Measurements from ENCODE around the gene TMPRSS3.

Gene TMPRSS3

GRCh38 chr21:42406201-42406621, 10.4 kb upstream of the TMPRSS3 start:
- no peaks in the 10 kb centered on the region for H3K79me2 ChIP-seq (ENCODE audit: insufficient read depth, low read length)
- H3K9ac ChIP-seq (ENCODE audit: low read length): no peak overlapping the region
- no peaks in the 10 kb centered on the region for H3K36me3 ChIP-seq (ENCODE audit: low read length)
- H3K9me2 ChIP-seq (replicated peaks; ENCODE audit: insufficient read depth, low read length): no peaks in the 10 kb centered on the region
- no peaks in the 10 kb centered on the region for H3F3A ChIP-seq (ENCODE audit: insufficient read depth)
- TF ChIP-seq CTCF (IDR thresholded peaks at IDR 0.05; ENCODE audit: insufficient read depth, low read length, poor library complexity, severe bottlenecking) (no peak), EZH2phosphoT487 (conservative IDR thresholded peaks at IDR 0.05; ENCODE audit: low read length) (no peak)
- H3K27ac ChIP-seq (ENCODE audit: low read depth, low read length): no peak overlapping the region
- H3K4me2 ChIP-seq (ENCODE audit: low read depth, low read length, poor library complexity, severe bottlenecking): no peak overlapping the region
- H2AFZ ChIP-seq (ENCODE audit: low read depth, low read length, severe bottlenecking): no peak overlapping the region
- H4K20me1 ChIP-seq (ENCODE audit: low read depth, low read length): no peaks in the 10 kb centered on the region
- peaks cover 5% of the 10 kb centered on the region; the same call in 1 of the 2 replicates for H3K9me3 ChIP-seq (ENCODE audit: insufficient read depth, low read length)
- H3K4me3 ChIP-seq (ENCODE audit: insufficient read depth, low read length, poor library complexity, severe bottlenecking): no peak overlapping the region
- H3K27me3 ChIP-seq (ENCODE audit: low read length): no peaks in the 10 kb centered on the region

- Histone ChIP-seq H3K27ac (ENCODE audit: low read depth, low read length) (no peak overlapping the region), H2AFZ (ENCODE audit: low read depth, low read length, severe bottlenecking) (no peak overlapping the region), H3K27me3 (ENCODE audit: low read length) (no peaks in the 10 kb centered on the region), H3K9ac (ENCODE audit: low read length) (no peak overlapping the region), H3K9me2 (replicated peaks; ENCODE audit: insufficient read depth, low read length) (no peaks in the 10 kb centered on the region), H3K4me3 (ENCODE audit: insufficient read depth, low read length, poor library complexity, severe bottlenecking) (no peak overlapping the region), H3F3A (ENCODE audit: insufficient read depth) (no peaks in the 10 kb centered on the region), H4K20me1 (ENCODE audit: low read depth, low read length) (no peaks in the 10 kb centered on the region), H3K9me3 (ENCODE audit: insufficient read depth, low read length) (peaks cover 5% of the 10 kb centered on the region; the same call in 1 of the 2 replicates), H3K36me3 (ENCODE audit: low read length) (no peaks in the 10 kb centered on the region), H3K4me2 (ENCODE audit: low read depth, low read length, poor library complexity, severe bottlenecking) (no peak overlapping the region), H3K79me2 (ENCODE audit: insufficient read depth, low read length) (no peaks in the 10 kb centered on the region)
- TF ChIP-seq CTCF (IDR thresholded peaks at IDR 0.05; ENCODE audit: insufficient read depth, low read length, poor library complexity, severe bottlenecking) (no peak), EZH2phosphoT487 (conservative IDR thresholded peaks at IDR 0.05; ENCODE audit: low read length) (no peak)
Observed at GRCh38 chr21:42405064-42406013, 9.5 kb upstream of the TMPRSS3 start.

GRCh38 chr21:42404539-42404938, 8.7 kb upstream of the TMPRSS3 start:
- Histone ChIP-seq H3F3A (ENCODE audit: insufficient read depth) (no peaks in the 10 kb centered on the region), H4K20me1 (ENCODE audit: low read depth, low read length) (no peaks in the 10 kb centered on the region), H3K9me2 (replicated peaks; ENCODE audit: insufficient read depth, low read length) (no peaks in the 10 kb centered on the region), H3K4me3 (ENCODE audit: insufficient read depth, low read length, poor library complexity, severe bottlenecking) (no peak overlapping the region), H2AFZ (ENCODE audit: low read depth, low read length, severe bottlenecking) (no peak overlapping the region), H3K9me3 (ENCODE audit: insufficient read depth, low read length) (peaks cover 5% of the 10 kb centered on the region; the same call in 1 of the 2 replicates), H3K27ac (ENCODE audit: low read depth, low read length) (no peak overlapping the region), H3K4me2 (ENCODE audit: low read depth, low read length, poor library complexity, severe bottlenecking) (no peak overlapping the region), H3K36me3 (ENCODE audit: low read length) (no peaks in the 10 kb centered on the region), H3K27me3 (ENCODE audit: low read length) (no peaks in the 10 kb centered on the region), H3K79me2 (ENCODE audit: insufficient read depth, low read length) (no peaks in the 10 kb centered on the region), H3K9ac (ENCODE audit: low read length) (no peak overlapping the region)
- no peak for TF ChIP-seq EZH2phosphoT487 (conservative IDR thresholded peaks at IDR 0.05; ENCODE audit: low read length)
- no peak for TF ChIP-seq CTCF (IDR thresholded peaks at IDR 0.05; ENCODE audit: insufficient read depth, low read length, poor library complexity, severe bottlenecking)

Measured in SU-DHL-6 (cell line).